Stimulated activated naive CD8-positive, alpha-beta T cell treated with anti-CD3 and anti-CD28 coated beads, Interleukin-15, amount 100 ng/mL, for 72 hours (primary cell): ENCODE data around the gene CHD5.

Experiments used
- ATAC-seq: fragments of 150-1000 bp; cut with Tn5 transposase; 2 replicates; pipeline ENCODE4 v1.10.0; 2021; ENCODE audit warnings: mild to moderate bottlenecking, moderate library complexity
- DNase-seq, 2 donors: peaks; one replicate each; pipeline ENCODE4 v3.0.0; 2021 to 2022
- H3K27ac Mint-ChIP-seq, 2 donors: one replicate each; pipeline ENCODE4 v1.8.0; 2022; ENCODE audit warnings: mild to moderate bottlenecking in 2 of 2, mixed read lengths in 2 of 2, moderate library complexity in 2 of 2
- H3K27me3 Mint-ChIP-seq: one replicate; pipeline ENCODE4 v1.8.0; 2022; ENCODE audit warnings: mixed read lengths
- H3K4me1 Mint-ChIP-seq: one replicate; pipeline ENCODE4 v1.8.0; 2022; ENCODE audit warnings: mild to moderate bottlenecking, mixed read lengths
- H3K4me3 Mint-ChIP-seq, 2 donors: one replicate each; pipeline ENCODE4 v1.8.0; 2022; ENCODE audit warnings: mild to moderate bottlenecking in 2 of 2, mixed read lengths in 2 of 2, moderate library complexity in 1 of 2
- H3K9me3 Mint-ChIP-seq, 2 donors: one replicate each; pipeline ENCODE4 v1.8.0; 2022; ENCODE audit warnings: mixed read lengths in 2 of 2

CHD5 gene

DNA sequence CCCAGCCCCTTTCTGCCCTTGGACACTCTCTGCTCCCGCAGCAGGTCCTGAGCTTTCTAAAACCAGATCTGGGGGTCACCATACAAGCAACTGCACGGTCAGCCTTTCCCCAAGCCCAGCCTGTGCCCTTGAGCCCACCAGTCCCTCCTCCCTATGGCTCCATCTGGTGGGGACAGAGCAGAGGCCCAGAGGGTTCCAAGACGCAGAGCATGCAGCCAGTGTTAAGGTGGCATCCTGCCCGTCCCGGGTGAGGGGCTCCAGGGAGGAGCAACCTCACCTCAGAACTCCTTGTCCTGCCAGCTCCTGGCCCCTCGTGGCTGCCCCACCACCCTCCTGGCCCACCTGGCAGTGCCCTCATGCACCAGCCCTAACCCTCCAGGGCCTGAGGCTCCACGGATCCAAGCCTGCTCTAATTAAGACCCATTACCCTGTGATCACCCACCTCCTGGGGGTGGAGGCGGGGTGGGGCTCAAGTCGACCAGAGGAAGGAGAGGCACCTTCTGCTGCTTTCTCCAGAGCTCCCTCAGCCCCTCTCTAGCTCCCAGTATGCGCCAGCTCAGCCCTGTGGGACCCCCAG is 8.5 kb downstream of the CHD5 start:
- DNase-seq (no peak), ATAC-seq (no peak)
- H3K4me3 Mint-ChIP-seq: no peak overlapping the region
- no peaks in the 10 kb centered on the region for H3K9me3 Mint-ChIP-seq
- no peaks in the 10 kb centered on the region for H3K4me1 Mint-ChIP-seq
- peaks cover 31% of the 10 kb centered on the region for H3K27me3 Mint-ChIP-seq
- H3K27ac Mint-ChIP-seq: no peak overlapping the region

- ATAC-seq: no peak
These were observed 9.3 kb downstream of the CHD5 start for GRCh38 chr1:6170742-6171201.

GRCh38 chr1:6170116-6170741 is 9.9 kb downstream of the CHD5 start:
- no peak for DNase-seq
- ATAC-seq: peak; percentile 40
- Mint-ChIP-seq H3K27me3 (peaks cover 39% of the 10 kb centered on the region), H3K27ac (no peak overlapping the region), H3K4me3 (no peak overlapping the region), H3K4me1 (no peaks in the 10 kb centered on the region), H3K9me3 (no peaks in the 10 kb centered on the region)

More at GRCh38 chr1:6170742-6171201, 9.3 kb downstream of the CHD5 start:
- DNase-seq: no peak
- Mint-ChIP-seq H3K27ac (no peak overlapping the region), H3K9me3 (no peaks in the 10 kb centered on the region), H3K27me3 (peaks cover 33% of the 10 kb centered on the region), H3K4me3 (no peak overlapping the region), H3K4me1 (no peaks in the 10 kb centered on the region)

DNA sequence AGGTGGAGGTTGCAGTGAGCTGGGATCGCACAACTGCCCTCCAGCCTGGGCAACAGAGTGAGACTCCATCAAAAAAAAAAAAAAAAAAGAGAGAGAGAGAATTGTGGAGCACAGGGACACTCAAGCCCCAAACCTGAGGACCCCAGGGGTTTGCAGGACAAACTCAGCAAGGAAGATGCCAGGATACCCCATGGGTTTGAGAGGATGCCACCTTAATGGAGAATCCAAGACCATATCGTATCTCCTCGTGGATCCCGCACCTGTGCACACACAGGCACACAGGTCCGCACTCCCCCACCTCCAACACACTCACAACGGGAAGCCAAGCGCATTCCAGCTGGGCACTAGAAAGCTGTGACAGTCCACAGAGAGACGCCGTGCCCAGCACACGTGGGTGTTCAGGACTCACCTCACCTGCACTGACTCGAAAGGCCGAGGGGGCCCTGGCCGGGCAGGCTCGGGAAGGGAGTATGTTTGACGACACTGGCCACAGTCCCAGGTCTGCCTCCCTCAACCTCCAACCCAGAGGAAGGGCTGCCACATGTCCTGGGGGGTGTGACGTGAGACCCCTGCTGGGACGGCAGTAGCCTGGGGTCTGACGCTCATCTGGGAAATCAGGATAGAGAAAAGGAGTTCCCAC is 11.1 kb downstream of the CHD5 start:
- DNase-seq: no peak
- H3K4me3 Mint-ChIP-seq: no peak overlapping the region

DNA sequence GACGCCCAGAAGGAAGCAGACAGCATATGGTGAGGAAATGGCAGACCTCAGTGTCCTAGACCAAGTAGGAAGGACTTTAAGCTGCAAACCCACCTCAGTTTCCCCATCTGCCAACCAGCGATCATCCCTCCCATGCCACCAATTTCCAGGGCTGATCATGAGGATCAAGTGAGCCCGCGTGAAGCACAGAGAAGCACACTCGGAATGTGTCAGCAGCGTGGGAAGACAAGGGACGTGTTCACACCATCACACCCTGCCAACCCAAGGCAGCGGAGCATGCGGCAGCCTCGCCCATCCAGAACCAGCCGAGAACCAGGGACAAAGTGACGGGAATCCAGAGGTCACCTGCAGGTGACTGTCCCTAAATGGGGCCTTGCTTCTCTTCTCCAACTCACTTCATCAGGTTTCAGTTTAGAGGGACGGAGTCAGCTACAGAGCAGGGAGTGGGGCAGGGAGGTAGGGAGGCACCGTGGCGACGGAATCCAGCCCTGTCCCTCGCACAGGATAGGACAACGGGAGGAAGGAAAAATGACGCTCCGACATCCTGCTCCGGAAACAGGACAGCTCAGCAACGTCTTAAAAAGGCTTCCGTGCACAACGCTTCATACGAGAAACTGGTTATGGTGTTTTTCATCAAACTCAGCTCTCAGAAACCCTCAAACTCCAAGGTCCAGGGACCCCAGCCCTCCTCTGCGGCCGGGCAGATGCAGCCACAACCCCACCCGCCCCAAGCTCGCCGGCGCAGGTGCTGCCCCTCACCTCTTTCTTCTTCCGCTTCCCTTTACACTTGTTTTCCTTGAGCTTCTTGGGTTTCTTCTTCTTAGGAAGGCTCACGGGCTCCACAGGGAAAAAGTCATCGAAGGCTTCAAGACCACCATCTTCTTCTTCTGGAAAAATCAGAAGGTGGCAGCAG is 12.5 kb downstream of the CHD5 start:
- Mint-ChIP-seq H3K4me3 (no peak overlapping the region), H3K9me3 (no peaks in the 10 kb centered on the region), H3K27me3 (peaks cover 48% of the 10 kb centered on the region), H3K27ac (no peak overlapping the region), H3K4me1 (no peaks in the 10 kb centered on the region)
- no peak for DNase-seq
- ATAC-seq: no peak

More for the DNA sequence above, 11.1 kb downstream of the CHD5 start:
- Mint-ChIP-seq H3K9me3 (no peaks in the 10 kb centered on the region), H3K27me3 (peaks cover 48% of the 10 kb centered on the region), H3K4me1 (no peaks in the 10 kb centered on the region), H3K27ac (no peak overlapping the region)
- no peak for ATAC-seq

DNA sequence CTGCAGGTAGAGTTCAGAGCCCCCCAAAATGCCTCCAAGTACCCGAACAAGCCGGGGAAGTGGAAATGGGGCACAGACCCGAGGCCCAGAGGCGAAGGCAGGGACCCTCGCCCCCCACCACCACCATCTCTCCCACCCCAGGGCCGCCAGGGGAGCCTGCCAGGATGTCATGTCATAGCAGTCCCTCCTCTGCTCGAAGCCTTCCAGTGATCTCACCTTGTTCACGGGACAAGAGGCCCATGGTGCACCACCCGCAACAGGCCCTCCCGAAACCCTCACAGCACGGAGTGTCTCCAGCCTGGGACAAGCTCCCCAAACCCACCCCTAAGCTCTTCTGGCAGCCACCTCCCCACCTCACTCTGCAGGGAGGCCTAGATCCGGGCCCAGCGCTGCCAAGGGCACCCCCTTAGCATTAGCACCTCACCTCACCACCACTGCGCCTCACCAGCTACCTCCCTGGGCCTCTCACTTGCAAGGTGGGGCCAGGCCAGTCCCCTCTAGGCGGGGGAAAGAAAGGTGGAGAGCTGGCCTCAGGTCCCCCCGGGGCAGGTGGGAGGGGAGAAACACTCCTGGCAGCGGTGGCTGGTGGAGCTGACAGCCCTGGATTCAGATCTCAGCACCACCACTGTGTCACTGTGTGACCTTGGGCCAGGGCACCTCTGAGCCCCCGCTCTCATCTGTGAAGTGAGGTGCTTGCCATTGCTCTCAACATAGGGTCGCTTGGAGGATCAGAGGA is 13.3 kb downstream of the CHD5 start:
- H3K4me1 Mint-ChIP-seq: no peaks in the 10 kb centered on the region
- H3K9me3 Mint-ChIP-seq: no peaks in the 10 kb centered on the region
- H3K27me3 Mint-ChIP-seq: peaks cover 54% of the 10 kb centered on the region
- no peak overlapping the region for H3K27ac Mint-ChIP-seq
- no peak overlapping the region for H3K4me3 Mint-ChIP-seq
- ATAC-seq (no peak), DNase-seq (no peak)

DNA sequence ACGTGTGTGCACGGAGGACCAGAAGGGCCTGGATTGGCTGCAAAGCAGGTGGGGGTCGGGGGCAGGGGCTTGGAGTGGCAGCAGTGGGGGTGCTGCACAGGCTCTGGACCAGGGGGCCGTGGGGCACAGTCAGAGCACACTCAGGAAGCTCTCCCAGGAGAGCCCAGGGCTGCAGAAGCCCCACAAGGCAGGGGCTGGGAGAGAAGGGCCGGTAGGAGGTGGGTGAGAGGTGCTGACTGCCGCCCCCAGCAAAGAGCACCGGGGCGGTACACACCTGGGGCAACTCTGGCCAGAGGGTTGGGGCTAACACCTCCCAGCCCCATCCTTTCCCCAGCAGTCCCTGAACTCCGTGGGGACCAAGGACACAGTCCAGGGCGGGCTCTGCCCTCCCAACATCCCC is 13.9 kb downstream of the CHD5 start:
- DNase-seq (no peak), ATAC-seq (no peak)
- Mint-ChIP-seq H3K4me3 (no peak overlapping the region), H3K27ac (no peak overlapping the region), H3K4me1 (no peaks in the 10 kb centered on the region), H3K9me3 (no peaks in the 10 kb centered on the region), H3K27me3 (peaks cover 54% of the 10 kb centered on the region)

DNA sequence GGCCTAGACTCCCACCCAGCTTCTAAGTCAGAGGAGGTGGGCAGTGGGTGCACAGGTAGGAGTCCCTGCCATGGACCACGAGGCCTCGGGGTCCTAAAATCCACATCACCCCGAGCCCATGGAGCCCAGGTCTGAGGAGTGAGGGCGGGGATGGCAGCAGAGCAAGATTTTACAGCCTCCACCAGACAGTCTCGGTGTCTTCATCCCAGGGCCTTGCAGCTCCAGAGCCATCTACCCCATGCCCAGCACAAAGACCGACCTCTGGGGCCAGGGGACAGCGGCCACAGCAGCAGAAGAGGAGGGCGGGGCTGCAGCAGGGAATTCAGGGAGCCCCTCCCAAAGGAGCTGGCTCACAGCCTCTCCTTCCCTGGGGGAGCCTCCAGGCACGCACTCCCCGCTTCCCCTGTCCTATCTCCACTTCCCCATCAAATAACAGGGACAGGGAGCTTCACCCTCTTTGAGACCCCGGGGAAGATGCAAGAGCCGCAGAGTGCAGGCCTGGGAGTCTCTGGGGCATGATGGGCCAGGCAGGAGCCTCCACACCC is 14.6 kb downstream of the CHD5 start:
- Mint-ChIP-seq H3K27me3 (peaks cover 60% of the 10 kb centered on the region), H3K4me1 (no peaks in the 10 kb centered on the region), H3K4me3 (no peak overlapping the region), H3K27ac (no peak overlapping the region), H3K9me3 (no peaks in the 10 kb centered on the region)
- ATAC-seq (no peak), DNase-seq (no peak)

GRCh38 chr1:6165027-6165426 is 15.1 kb downstream of the CHD5 start:
- no peak overlapping the region for H3K4me3 Mint-ChIP-seq
- H3K27me3 Mint-ChIP-seq: peaks cover 62% of the 10 kb centered on the region
- DNase-seq (no peak), ATAC-seq (no peak)
- H3K9me3 Mint-ChIP-seq: no peaks in the 10 kb centered on the region
- H3K27ac Mint-ChIP-seq: no peak overlapping the region
- no peaks in the 10 kb centered on the region for H3K4me1 Mint-ChIP-seq

GRCh38 chr1:6163973-6164617 is 16.0 kb downstream of the CHD5 start:
- H3K27me3 Mint-ChIP-seq: peaks cover 72% of the 10 kb centered on the region
- ATAC-seq: no peak
- no peaks in the 10 kb centered on the region for H3K9me3 Mint-ChIP-seq
- DNase-seq: no peak
- no peak overlapping the region for H3K27ac Mint-ChIP-seq
- H3K4me1 Mint-ChIP-seq: no peaks in the 10 kb centered on the region
- no peak overlapping the region for H3K4me3 Mint-ChIP-seq

DNA sequence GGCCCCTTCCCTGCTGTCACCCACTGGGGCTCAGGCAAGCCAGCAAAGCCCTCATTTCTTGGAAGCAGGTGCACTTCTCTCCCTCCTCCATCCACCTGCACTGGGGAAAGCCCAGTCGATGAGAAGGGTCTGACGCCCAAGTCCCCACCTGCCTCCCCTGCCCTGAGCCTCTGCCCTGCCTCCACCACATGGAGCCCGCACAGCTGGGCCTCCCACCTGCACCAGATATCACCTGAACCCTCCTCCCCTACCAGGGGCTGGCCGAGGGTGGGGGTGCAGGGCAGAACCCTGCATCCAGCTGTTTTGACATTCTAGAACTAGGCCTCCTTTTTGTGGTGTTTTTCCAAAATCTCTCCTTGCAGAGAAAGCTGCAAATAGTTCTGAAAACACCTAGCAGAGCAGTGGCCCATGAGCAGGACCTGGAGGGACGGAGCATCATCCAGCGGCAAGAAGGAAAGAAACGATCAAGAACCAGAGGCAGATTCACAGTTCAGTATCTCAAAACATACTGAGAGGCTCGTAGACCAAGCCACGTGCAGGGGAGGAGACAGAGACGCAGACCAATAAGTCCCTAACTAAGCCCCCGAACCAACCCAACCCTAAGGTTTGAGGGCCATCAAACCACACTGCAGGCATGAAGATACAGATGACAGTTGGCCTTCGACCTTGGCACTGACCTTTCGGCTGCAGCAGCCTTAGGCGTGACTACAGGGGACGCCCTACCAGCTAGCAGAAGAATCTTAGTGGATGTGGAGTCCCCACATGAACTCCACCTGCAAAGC is 16.7 kb downstream of the CHD5 start:
- Mint-ChIP-seq H3K9me3 (no peaks in the 10 kb centered on the region), H3K27me3 (peaks cover 69% of the 10 kb centered on the region), H3K27ac (no peak overlapping the region), H3K4me3 (no peak overlapping the region), H3K4me1 (no peaks in the 10 kb centered on the region)
- DNase-seq: no peak
- no peak for ATAC-seq

- Mint-ChIP-seq H3K4me3 (no peak overlapping the region), H3K27ac (no peak overlapping the region), H3K4me1 (peaks cover 2% of the 10 kb centered on the region), H3K9me3 (no peaks in the 10 kb centered on the region), H3K27me3 (peaks cover 65% of the 10 kb centered on the region)
- ATAC-seq (no peak), DNase-seq (no peak)
These were observed 17.3 kb downstream of the CHD5 start for GRCh38 chr1:6162773-6163172.

DNA sequence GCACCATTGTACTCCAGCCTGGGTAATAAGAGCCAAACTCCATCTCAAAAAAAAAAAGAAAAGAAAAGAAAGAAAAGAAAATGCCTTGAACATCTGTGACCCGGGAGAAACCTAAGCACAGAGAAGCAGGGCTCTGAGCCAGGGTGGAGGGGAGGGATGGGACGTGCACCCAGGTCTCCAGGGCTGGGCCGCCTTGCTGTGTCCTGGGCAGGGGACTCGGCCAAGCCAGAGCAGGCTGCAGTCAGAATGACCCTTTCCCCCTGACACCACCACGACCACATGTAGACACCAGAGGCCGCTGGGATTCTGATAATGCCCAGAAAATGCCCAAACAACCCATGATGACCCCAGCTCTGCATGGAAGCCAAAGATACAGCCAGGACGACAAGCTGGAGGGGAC is 17.8 kb downstream of the CHD5 start:
- Mint-ChIP-seq H3K9me3 (no peaks in the 10 kb centered on the region), H3K4me1 (peaks cover 7% of the 10 kb centered on the region), H3K4me3 (no peak overlapping the region), H3K27me3 (peaks cover 67% of the 10 kb centered on the region), H3K27ac (no peak overlapping the region)
- no peak for DNase-seq
- ATAC-seq: no peak

GRCh38 chr1:6158181-6158580 is 21.9 kb downstream of the CHD5 start:
- Mint-ChIP-seq H3K9me3 (no peaks in the 10 kb centered on the region), H3K4me1 (peaks cover 33% of the 10 kb centered on the region), H3K4me3 (no peak overlapping the region), H3K27me3 (peaks cover 42% of the 10 kb centered on the region), H3K27ac (no peak overlapping the region)
- DNase-seq (no peak), ATAC-seq (no peak)
